ENCODE results near the gene MPRIP.
A peak's percentile ranks its signal among the peaks of the same experiment; 100 is the strongest.

MPRIP gene

DNA sequence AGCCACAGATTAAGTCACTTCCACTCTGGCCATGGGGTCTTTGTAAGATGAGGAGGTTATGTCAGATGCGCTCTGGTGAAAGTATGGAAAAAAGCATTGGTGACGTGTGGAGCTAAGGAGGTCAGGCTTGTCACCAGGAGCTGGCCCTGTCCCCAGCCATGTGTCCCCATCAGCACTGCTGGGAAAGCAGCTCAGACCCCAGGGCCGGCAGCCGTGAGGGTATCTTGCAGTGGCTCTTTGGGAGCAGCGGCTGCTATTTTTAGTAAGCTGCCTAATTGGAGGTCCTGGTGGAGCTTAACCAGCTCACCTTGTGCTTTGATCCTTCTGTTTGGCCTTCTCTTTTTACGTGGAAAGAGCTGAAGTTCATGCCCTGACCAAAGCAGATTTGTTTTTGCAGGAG, 60.9 kb downstream of the MPRIP start:
- no peak overlapping the region for H3K4me3 ChIP-seq (replicated peaks in 1 of 2; ENCODE audit: low read depth in 2 of 2, low read length in 2 of 2)
- TF ChIP-seq CTCF (IDR thresholded peaks at IDR 0.05; ENCODE audit: low read depth, low read length): no peak
- no peak for DNase-seq (ENCODE audit: low read depth in 2 of 2)

GRCh38 chr17:17104036-17104435, 61.8 kb downstream of the MPRIP start:
- no peak overlapping the region for H3K4me3 ChIP-seq (replicated peaks in 1 of 2; ENCODE audit: low read depth in 2 of 2, low read length in 2 of 2)
- TF ChIP-seq CTCF (IDR thresholded peaks at IDR 0.05; ENCODE audit: low read depth, low read length): no peak
- DNase-seq (ENCODE audit: low read depth in 2 of 2): no peak

GRCh38 chr17:17104494-17104893, 62.2 kb downstream of the MPRIP start:
- H3K4me3 ChIP-seq (replicated peaks in 1 of 2; ENCODE audit: low read depth in 2 of 2, low read length in 2 of 2): no peak overlapping the region
- DNase-seq (ENCODE audit: low read depth in 2 of 2): no peak
- no peak for TF ChIP-seq CTCF (IDR thresholded peaks at IDR 0.05; ENCODE audit: low read depth, low read length)

DNA sequence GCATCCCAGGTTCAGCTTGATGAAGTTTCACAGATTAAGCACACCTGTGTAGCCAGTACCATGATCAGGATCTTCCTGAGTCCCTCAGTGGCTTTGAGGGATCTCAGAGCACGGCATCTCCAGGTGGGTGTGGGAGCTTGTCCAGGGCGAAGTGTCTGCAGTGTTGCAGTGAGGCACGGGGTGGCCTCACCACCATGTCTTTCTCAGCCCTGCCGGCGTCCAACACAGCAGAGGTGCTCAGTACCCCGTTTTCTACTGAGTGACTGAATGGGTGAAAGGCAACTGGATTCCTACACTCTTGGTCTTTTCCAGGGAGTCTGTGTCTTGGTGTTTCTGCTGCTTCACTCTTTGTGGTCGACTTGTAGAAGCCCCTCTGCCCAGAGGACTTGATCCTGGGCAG, 63.7 kb downstream of the MPRIP start:
- DNase-seq (ENCODE audit: low read depth in 2 of 2): no peak
- no peak for TF ChIP-seq CTCF (IDR thresholded peaks at IDR 0.05; ENCODE audit: low read depth, low read length)
- H3K4me3 ChIP-seq (replicated peaks in 1 of 2; ENCODE audit: low read depth in 2 of 2, low read length in 2 of 2): no peak overlapping the region

- no peak for TF ChIP-seq CTCF (IDR thresholded peaks at IDR 0.05; ENCODE audit: low read depth, low read length)
- peak in 1 of 2 donors; percentile 47 for DNase-seq (ENCODE audit: low read depth in 2 of 2)
- H3K4me3 ChIP-seq (replicated peaks in 1 of 2; ENCODE audit: low read depth in 2 of 2, low read length in 2 of 2): no peak overlapping the region
Observed at GRCh38 chr17:17106756-17107155, 64.5 kb downstream of the MPRIP start.

DNA sequence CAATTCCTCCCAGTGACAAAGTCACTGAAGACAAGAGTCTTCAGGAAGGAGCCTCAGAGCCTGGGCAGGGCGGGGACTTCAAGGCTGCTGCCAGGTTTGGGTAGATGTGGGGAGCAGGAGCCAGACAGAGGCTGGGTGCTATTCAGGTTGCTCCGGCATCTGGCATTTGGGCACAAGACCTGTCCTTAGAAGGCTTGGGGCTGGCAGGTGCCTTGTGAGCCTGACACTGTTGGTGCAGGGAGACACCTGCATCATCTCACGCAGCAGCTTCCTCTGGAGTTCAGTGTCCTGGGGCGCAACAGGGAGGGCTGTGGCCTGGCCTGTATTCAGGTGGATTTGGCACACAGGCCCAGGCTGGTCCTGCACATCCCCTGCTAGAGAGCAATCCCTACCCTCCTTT, 65.0 kb downstream of the MPRIP start:
- no peak for DNase-seq (ENCODE audit: low read depth in 2 of 2)
- no peak for TF ChIP-seq CTCF (IDR thresholded peaks at IDR 0.05; ENCODE audit: low read depth, low read length)
- no peak overlapping the region for H3K4me3 ChIP-seq (replicated peaks in 1 of 2; ENCODE audit: low read depth in 2 of 2, low read length in 2 of 2)

DNA sequence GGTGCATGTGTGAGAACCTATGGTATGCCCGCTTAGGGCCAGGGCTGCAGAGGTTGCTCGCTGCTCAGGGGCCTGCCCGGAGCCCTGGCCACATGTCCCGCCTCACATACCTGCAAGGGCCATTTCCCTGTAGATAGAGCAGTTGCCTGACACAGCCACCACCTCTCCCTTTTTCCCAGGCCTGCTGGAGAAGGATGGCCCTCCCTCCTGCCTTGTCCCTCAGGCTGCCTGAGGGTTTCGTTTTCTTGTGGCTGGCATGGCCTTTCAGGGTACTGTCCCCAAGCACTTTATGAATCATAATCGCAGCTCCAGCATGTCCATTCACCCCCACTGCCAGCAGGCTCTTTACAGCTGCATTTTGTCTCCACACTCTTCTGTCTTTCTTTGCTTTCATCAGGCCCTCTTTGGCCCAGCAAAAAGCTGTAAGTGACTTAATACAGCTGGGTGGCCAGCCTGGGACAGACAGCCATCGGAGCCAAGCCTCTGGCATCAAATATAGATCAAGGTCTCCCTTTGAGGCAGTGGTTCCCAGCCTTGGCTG, 65.7 kb downstream of the MPRIP start:
- TF ChIP-seq CTCF (IDR thresholded peaks at IDR 0.05; ENCODE audit: low read depth, low read length): no peak
- no peak for DNase-seq (ENCODE audit: low read depth in 2 of 2)
- H3K4me3 ChIP-seq (replicated peaks in 1 of 2; ENCODE audit: low read depth in 2 of 2, low read length in 2 of 2): no peak overlapping the region

Data from cardiac fibroblast (primary cell).